HG02759 (cell line): ENCODE measurements around the gene CYGB.
"Not testable (repeated sequence)": the region's sequence is repeated elsewhere in the genome, so short reads cannot be mapped to it uniquely, and the experiment has no call there.

Source experiments
- ATAC-seq: cut with Tn5 transposase; IDR thresholded peaks from one replicate; pipeline ENCODE4 v1.9.1; 2021; ENCODE audit warnings: mild to moderate bottlenecking, moderate library complexity; ENCODE audit not compliant: unreplicated experiment

CYGB gene

GRCh38 chr17:76538941-76539570, 1.5 kb upstream of the CYGB start:
- ATAC-seq = no peak

- no peak for ATAC-seq
These were observed 897 bp upstream of the CYGB start for GRCh38 chr17:76538281-76538931.

GRCh38 chr17:76537288-76537577, 276 bp downstream of the CYGB start:
- no peak for ATAC-seq

- ATAC-seq = no peak
These were observed 810 bp downstream of the CYGB start for GRCh38 chr17:76536511-76537287.

- ATAC-seq = no peak
These were observed 1.6 kb downstream of the CYGB start for GRCh38 chr17:76535788-76536510.

GRCh38 chr17:76534831-76535732, 2.4 kb downstream of the CYGB start:
- ATAC-seq = no peak

GRCh38 chr17:76533640-76534359, 3.7 kb downstream of the CYGB start:
- not testable (repeated sequence) for ATAC-seq

GRCh38 chr17:76532072-76532651, 5.3 kb downstream of the CYGB start:
- no peak for ATAC-seq

GRCh38 chr17:76531486-76532038, 5.9 kb downstream of the CYGB start:
- ATAC-seq = no peak

- ATAC-seq = no peak
These were observed 6.6 kb downstream of the CYGB start for GRCh38 chr17:76530811-76531485.

GRCh38 chr17:76530095-76530723, 7.3 kb downstream of the CYGB start:
- ATAC-seq = no peak

- ATAC-seq = no peak
These were observed 8.1 kb downstream of the CYGB start for GRCh38 chr17:76529224-76530094.

- ATAC-seq = no peak
These were observed 8.8 kb downstream of the CYGB start for GRCh38 chr17:76528528-76529223.

- ATAC-seq = peak; percentile 30
These were observed 9.4 kb downstream of the CYGB start for GRCh38 chr17:76528156-76528527.

- peak; percentile 59 for ATAC-seq
These were observed 9.9 kb downstream of the CYGB start for GRCh38 chr17:76527430-76528111.

- not testable (repeated sequence) for ATAC-seq
These were observed 10.5 kb downstream of the CYGB start for GRCh38 chr17:76527016-76527415.
